Activated naive CD8-positive, alpha-beta T cell treated with anti-CD3 and anti-CD28 coated beads, Interleukin-2, amount 50 U/mL, for 24 hours (primary cell): ENCODE results near the gene CCDC32.

Source experiments
- ATAC-seq: fragments of 150-1000 bp; cut with Tn5 transposase; one replicate; pipeline ENCODE4 v1.10.0; 2021
- DNase-seq: peaks from one replicate; pipeline ENCODE4 v3.0.0; 2021
- H3K27ac Mint-ChIP-seq: one replicate; pipeline ENCODE4 v1.8.0; 2021; ENCODE audit warnings: mild to moderate bottlenecking, mixed read lengths
- H3K27me3 Mint-ChIP-seq: one replicate; pipeline ENCODE4 v1.8.0; 2021; ENCODE audit warnings: mixed read lengths
- H3K36me3 Mint-ChIP-seq: one replicate; pipeline ENCODE4 v1.8.0; 2021; ENCODE audit warnings: low read depth, mixed read lengths
- H3K4me1 Mint-ChIP-seq: one replicate; pipeline ENCODE4 v1.8.0; 2021; ENCODE audit warnings: mixed read lengths
- H3K4me3 Mint-ChIP-seq: one replicate; pipeline ENCODE4 v1.8.0; 2021; ENCODE audit warnings: mild to moderate bottlenecking, moderate library complexity, mixed read lengths
- H3K9me3 Mint-ChIP-seq: one replicate; pipeline ENCODE4 v1.8.0; 2021; ENCODE audit warnings: mixed read lengths

Gene CCDC32, protein sequence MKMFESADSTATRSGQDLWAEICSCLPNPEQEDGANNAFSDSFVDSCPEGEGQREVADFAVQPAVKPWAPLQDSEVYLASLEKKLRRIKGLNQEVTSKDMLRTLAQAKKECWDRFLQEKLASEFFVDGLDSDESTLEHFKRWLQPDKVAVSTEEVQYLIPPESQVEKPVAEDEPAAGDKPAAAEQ

DNA sequence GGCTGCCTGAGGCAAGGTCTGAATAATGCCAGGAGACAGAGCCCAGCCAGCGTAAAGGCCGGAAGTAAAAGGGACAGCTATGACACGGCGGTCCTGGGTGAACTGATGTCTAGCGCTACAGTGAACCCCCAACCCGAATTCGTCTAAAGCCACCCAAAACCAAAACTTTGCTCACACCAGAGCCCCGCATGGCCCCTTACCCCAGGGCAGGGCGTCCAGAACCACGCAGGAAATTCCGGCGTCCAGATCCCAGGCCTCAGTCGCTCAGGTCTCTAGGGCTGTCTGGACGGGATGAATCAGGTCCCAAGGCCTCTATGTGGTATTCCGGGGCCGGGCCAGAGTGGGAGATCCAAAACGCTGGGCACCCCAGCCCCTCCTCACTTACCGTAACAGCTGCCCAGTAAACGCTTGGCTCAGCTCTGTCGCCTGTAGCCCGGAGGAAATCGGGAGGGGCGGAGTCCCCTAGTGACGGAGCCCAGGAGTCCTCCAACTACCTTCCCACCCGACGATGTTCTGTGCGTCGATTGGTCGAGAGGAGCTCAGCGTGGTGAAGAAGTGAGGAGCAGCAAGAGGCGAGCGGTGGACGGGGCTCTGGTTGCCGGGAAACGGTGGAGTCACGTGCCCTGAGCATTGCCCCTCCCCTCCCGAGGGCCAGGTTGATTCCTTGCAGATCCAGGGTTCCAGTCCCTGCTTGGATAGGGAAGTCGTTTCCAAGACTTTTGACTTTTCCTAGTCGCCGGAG lies at the start of gene CCDC32:
CCDC32 (minus strand) TSS at position 452 of the 742 bp plus-strand sequence. CDS start 2,027 bp downstream, outside the sequence.
- Mint-ChIP-seq H3K4me1 (peaks cover 54% of the 10 kb centered on the region), H3K27ac (peak within 1 kb of the TSS; percentile 87)

DNA sequence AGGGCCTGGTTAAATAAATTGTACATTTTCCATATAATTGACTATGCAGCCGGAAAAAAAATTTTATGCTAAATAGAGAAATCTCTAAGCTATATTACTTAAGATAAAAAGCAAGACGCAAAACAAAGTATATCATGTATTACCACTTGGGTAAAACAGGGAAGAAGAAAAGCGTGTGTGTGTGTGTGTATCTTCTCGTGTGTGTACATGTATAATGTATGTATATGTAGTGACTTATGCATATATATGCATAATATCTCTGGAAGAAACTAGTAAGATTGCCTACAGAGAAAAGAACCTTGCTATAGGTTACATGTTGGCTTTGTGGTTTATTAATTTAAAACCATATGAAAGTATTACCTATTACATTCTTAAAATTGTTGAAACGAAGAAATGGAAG lies 48.2 kb upstream of the CCDC32 start:
- no peak for DNase-seq
- no peaks in the 10 kb centered on the region for H3K4me1 Mint-ChIP-seq
- no peak overlapping the region for H3K27ac Mint-ChIP-seq
- H3K36me3 Mint-ChIP-seq: peaks cover 9% of the 10 kb centered on the region
- ATAC-seq: no peak
- no peaks in the 10 kb centered on the region for H3K27me3 Mint-ChIP-seq
- no peaks in the 10 kb centered on the region for H3K9me3 Mint-ChIP-seq
- no peak overlapping the region for H3K4me3 Mint-ChIP-seq

More for the DNA sequence above, at the start of gene CCDC32:
- peaks cover 19% of the 10 kb centered on the region for H3K36me3 Mint-ChIP-seq
- ATAC-seq (peak; percentile 97), DNase-seq (peak; percentile 94)
- no peaks in the 10 kb centered on the region for H3K9me3 Mint-ChIP-seq
- no peaks in the 10 kb centered on the region for H3K27me3 Mint-ChIP-seq
- peak within 1 kb of the TSS; percentile 93 for H3K4me3 Mint-ChIP-seq

DNA sequence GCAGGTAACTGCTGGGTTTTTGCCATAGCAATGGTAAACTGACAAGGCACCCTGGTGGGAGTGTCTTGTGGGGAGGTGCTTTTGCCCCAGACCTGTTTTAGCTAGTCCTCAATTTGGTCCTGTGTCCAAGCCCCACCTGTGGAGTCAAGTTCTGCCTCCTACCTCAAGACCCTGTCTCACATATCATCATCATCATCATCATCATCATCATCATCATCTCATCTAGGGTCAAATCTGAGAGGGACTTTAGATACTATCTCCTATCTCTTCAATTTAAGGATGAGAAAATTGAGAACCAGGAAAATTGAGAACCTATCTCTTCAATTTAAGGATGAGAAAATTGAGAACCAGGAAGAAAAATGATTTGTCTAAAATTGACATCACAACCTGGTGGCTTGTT lies 39.1 kb upstream of the CCDC32 start:
- no peak for DNase-seq
- no peak for ATAC-seq
- Mint-ChIP-seq H3K27me3 (no peaks in the 10 kb centered on the region), H3K9me3 (no peaks in the 10 kb centered on the region), H3K27ac (no peak overlapping the region), H3K4me1 (no peaks in the 10 kb centered on the region), H3K36me3 (peaks cover 10% of the 10 kb centered on the region), H3K4me3 (no peak overlapping the region)

DNA sequence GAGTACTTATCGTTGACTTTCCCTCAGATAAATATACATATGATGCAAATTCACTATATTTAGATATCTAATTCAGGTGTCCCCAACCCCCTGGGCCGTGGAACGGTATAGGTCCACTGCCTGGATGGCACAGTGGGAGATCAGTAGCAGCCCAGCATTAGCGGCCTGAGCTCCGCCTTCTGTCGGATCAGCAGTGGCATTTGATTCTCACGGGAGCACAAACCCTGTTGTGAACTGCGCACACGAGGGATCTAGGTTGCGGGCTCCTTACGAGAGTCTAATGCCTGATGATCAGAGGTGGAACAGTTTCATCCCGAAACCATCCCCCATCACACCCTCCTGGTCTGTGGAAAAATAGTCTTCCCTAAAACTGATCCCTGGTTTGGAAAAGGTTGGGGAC lies 36.1 kb upstream of the CCDC32 start:
- H3K9me3 Mint-ChIP-seq: no peaks in the 10 kb centered on the region
- ATAC-seq: no peak

DNA sequence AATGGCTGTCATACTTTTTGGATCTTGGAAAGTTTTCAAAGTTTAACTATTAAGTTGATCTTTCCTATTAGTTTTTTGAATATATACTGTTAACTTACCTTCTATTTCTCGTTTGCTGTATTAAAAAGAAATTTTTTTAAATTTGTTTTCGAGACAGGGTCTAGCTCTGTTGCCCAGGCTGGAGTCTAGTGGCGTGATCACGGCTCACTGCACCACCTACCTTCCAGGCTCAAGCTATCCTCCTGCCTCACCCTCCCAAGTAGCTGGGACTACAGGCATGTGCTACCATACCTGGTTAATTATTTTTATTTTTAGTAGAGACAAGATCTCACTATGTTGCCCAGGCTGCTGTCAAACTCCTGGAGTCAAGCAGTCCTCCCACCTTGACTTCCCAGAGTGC lies 33.8 kb upstream of the CCDC32 start:
- H3K27me3 Mint-ChIP-seq: peaks cover 8% of the 10 kb centered on the region
- peaks cover 7% of the 10 kb centered on the region for H3K36me3 Mint-ChIP-seq
- no peak overlapping the region for H3K4me3 Mint-ChIP-seq
- no peak overlapping the region for H3K27ac Mint-ChIP-seq
- DNase-seq (no peak), ATAC-seq (no peak)
- no peaks in the 10 kb centered on the region for H3K9me3 Mint-ChIP-seq
- peaks cover 11% of the 10 kb centered on the region for H3K4me1 Mint-ChIP-seq

More for the DNA sequence above, 36.1 kb upstream of the CCDC32 start:
- Mint-ChIP-seq H3K36me3 (peaks cover 4% of the 10 kb centered on the region), H3K27ac (no peak overlapping the region), H3K4me3 (no peak overlapping the region), H3K27me3 (no peaks in the 10 kb centered on the region), H3K4me1 (no peaks in the 10 kb centered on the region)
- DNase-seq: no peak

DNA sequence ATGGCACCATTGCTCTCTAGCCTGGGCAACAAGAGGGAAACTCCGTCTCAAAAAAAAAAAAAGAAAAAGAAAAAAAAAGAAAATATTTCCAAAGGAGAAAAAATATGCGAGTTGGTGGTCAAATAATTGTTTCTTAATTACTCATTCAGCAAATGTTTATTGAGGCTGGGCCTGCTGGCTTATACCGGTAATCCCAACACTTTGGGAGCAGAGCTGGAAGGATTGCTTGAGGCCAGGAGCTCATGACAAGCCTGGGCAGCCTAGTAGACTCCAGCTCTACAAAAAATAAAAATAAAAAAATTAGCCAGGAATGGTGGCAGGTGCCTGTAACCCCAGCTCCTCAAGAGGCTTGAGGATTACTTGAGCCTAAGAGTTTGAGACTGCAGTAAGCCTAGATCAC lies 33.3 kb upstream of the CCDC32 start:
- DNase-seq (no peak), ATAC-seq (no peak)
- peaks cover 16% of the 10 kb centered on the region for H3K4me1 Mint-ChIP-seq
- no peaks in the 10 kb centered on the region for H3K9me3 Mint-ChIP-seq
- H3K4me3 Mint-ChIP-seq: no peak overlapping the region
- H3K27ac Mint-ChIP-seq: no peak overlapping the region
- peaks cover 5% of the 10 kb centered on the region for H3K36me3 Mint-ChIP-seq
- H3K27me3 Mint-ChIP-seq: peaks cover 9% of the 10 kb centered on the region

DNA sequence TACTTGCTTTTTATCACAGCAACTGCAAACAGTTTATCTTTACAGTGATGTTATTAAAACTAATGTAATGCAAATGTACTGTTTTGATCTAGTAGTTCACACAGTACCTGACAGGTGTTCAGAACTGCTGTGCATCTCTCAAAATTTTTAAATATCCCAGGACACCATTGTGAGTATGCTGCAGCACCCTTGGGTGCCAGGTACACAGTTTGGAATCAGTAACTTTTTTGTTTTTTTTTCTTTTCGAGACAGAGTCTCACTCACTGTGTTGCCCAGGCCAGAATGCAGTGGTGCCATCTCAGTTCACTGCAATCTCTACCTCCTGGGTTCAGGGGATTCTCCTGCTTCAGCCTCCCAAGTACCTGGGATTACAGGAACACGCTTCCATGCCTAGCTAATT lies 32.2 kb upstream of the CCDC32 start:
- peaks cover 5% of the 10 kb centered on the region for H3K36me3 Mint-ChIP-seq
- no peak overlapping the region for H3K27ac Mint-ChIP-seq
- no peak for ATAC-seq

DNA sequence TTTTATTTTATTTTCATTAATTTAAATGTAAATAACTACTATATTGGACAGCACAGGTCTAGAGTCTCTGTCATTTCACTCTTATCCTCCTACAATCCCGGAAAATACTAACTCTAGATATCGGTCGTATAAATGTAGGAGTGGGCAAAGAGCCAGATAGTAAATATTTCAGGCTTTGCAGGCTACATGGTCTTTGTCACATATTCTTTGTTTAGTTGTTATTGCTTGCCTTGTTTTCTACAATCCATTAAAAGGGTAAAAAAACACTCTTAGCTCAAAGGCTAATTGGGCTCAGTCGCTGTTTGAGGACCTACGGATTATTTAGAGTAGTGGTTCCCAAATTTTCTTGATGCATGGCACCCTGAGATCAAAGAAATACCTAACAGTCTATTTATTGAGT lies 30.9 kb upstream of the CCDC32 start:
- no peak for ATAC-seq
- DNase-seq: no peak
- Mint-ChIP-seq H3K36me3 (peaks cover 5% of the 10 kb centered on the region), H3K9me3 (no peaks in the 10 kb centered on the region), H3K27me3 (peaks cover 9% of the 10 kb centered on the region), H3K27ac (no peak overlapping the region), H3K4me3 (no peak overlapping the region), H3K4me1 (peaks cover 23% of the 10 kb centered on the region)

More for the DNA sequence above, 32.2 kb upstream of the CCDC32 start:
- peaks cover 9% of the 10 kb centered on the region for H3K27me3 Mint-ChIP-seq
- H3K4me1 Mint-ChIP-seq: peaks cover 23% of the 10 kb centered on the region
- H3K4me3 Mint-ChIP-seq: no peak overlapping the region
- H3K9me3 Mint-ChIP-seq: no peaks in the 10 kb centered on the region
- DNase-seq: no peak

DNA sequence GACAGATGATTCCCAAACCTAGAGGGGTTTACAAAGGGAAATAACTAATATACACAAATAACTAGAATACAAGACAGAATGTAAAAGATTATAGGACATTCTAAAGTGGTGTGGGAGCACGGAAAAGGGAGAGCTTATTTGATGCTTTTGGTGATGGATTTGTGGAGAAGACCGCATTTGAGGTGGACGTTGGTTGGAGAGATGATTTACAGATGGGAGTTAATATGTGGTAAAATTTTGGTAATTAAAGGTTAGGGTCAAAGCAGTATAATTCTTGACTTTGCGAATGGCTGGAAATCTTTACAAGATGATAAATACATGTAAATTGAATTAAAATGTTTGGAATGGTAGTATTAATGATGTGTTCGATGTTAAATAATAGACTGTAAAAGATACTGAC lies 30.4 kb upstream of the CCDC32 start:
- Mint-ChIP-seq H3K4me3 (peak overlapping the region; percentile 94), H3K9me3 (no peaks in the 10 kb centered on the region), H3K4me1 (peaks cover 28% of the 10 kb centered on the region), H3K36me3 (peaks cover 5% of the 10 kb centered on the region), H3K27me3 (peaks cover 9% of the 10 kb centered on the region), H3K27ac (no peak overlapping the region)
- DNase-seq (no peak), ATAC-seq (no peak)

DNA sequence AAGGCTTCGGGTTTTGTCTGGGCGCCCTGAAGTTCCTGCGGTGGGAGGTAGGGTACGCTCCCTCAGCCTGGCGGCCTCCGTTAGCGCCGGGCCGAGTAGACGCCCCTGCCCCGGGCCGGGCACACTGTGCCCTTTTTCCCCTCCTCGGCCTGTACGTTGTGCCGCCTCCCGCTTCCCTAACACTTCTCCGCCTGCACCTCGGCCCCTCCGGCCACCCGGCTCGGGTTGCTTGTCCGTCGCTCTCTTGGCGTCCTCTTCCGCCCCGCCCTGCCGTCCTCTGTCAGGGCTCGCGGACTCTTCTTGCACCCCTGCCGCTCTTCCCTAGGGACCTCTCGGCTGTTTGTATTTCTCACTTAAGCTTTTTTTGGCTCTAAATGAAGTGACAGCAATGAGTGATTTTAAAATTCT lies 29.6 kb upstream of the CCDC32 start:
- Mint-ChIP-seq H3K4me3 (peak overlapping the region; percentile 94), H3K27ac (peak overlapping the region; percentile 99), H3K4me1 (peaks cover 33% of the 10 kb centered on the region), H3K36me3 (peaks cover 5% of the 10 kb centered on the region), H3K27me3 (peaks cover 9% of the 10 kb centered on the region), H3K9me3 (no peaks in the 10 kb centered on the region)
- peak; percentile 54 for DNase-seq
- ATAC-seq: peak; percentile 62

DNA sequence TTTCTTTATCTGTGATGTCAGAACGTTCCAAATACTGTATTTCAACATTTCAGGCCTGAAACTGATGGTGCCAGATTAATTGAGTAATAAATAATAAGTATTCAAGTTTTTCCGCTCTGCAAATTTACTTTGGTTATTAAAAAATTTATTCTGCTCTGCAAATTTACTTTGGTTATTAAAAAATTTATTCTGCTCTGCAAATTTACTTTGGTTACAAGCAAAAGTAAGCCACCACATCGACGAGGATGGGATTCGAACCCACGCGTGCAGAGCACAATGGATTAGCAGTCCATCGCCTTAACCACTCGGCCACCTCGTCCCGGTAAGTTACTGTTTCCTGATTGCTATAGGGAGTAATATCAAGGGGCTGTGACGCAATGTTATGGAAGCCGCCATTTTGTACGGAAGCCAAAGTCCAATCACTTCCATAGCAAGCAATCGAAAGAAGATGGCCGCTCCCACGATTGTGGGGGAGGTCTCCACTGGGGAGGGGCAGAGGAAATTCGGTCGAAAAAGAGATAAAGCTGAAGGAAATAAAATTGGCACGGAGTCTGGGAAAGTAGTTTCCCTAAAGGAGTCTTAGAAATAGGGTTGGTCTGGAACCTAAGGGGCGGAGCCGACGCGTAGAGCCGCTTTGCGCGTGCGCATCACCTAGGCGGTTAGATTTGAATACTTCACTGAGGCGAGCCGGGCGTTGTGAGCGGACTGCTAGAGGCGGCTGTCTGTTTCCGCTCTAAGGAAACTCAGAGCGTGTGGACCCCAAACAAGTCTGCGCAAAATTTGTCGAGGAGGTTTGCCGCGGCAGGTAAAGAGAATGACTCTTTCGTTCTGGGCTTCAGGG lies 29.0 kb upstream of the CCDC32 start, which contains the start of gene KNL1:
KNL1 (plus strand) TSS at position 662 of the 841 bp plus-strand sequence. CDS start 8,683 bp downstream, outside the sequence.
- peak within 1 kb of the TSS; percentile 99 for H3K27ac Mint-ChIP-seq
- H3K27me3 Mint-ChIP-seq: peaks cover 9% of the 10 kb centered on the region
- peaks cover 33% of the 10 kb centered on the region for H3K4me1 Mint-ChIP-seq
- ATAC-seq (peak; percentile 84), DNase-seq (peak; percentile 89)
- peak within 1 kb of the TSS; percentile 94 for H3K4me3 Mint-ChIP-seq
- no peaks in the 10 kb centered on the region for H3K9me3 Mint-ChIP-seq
- peaks cover 5% of the 10 kb centered on the region for H3K36me3 Mint-ChIP-seq

DNA sequence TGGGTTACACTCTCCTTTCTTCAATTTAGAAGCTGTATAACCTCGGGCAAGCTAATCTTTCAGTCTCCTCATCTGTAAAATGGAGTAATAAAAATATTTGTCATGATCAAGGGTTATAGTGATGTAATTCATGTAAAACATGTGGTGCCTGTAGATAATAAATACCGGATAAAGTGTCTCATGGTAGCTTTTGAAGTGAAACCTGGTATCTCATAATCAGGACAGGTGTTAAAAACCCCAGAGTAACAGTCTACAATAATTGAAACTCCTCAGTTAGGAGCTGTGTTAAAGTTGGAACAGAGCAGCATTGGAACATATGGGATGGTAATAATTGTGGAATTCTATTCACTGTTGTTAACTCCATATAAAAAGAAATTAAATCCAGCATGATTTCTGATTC lies 28.3 kb upstream of the CCDC32 start:
- H3K36me3 Mint-ChIP-seq: peaks cover 5% of the 10 kb centered on the region
- H3K27ac Mint-ChIP-seq: peak overlapping the region; percentile 99
- peak overlapping the region; percentile 94 for H3K4me3 Mint-ChIP-seq
- peaks cover 9% of the 10 kb centered on the region for H3K27me3 Mint-ChIP-seq
- H3K4me1 Mint-ChIP-seq: peaks cover 33% of the 10 kb centered on the region
- H3K9me3 Mint-ChIP-seq: no peaks in the 10 kb centered on the region
- ATAC-seq (no peak), DNase-seq (no peak)

DNA sequence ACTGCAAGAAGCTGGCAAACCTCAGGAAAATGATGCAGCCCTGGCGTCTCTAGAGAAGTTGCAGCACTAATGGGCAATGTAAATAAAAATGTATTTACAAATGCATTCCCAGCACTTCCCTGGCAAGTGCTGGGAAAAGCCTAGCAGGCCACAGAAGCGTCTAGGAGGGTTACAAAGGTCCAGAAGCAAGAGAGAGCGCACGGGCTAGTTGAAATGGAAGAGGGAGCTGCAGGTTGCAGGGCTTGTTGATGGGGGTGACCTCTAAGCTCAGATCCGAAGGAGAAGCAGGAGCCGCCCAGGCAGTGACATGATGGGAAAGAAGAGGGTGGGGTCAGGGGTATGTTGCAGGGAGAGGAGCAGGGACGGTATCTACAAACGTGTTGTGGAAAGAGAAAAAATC lies 26.5 kb upstream of the CCDC32 start:
- ATAC-seq: no peak
- Mint-ChIP-seq H3K27me3 (peaks cover 9% of the 10 kb centered on the region), H3K4me3 (no peak overlapping the region), H3K27ac (no peak overlapping the region), H3K36me3 (peaks cover 5% of the 10 kb centered on the region), H3K9me3 (no peaks in the 10 kb centered on the region), H3K4me1 (peaks cover 33% of the 10 kb centered on the region)
- DNase-seq: no peak

DNA sequence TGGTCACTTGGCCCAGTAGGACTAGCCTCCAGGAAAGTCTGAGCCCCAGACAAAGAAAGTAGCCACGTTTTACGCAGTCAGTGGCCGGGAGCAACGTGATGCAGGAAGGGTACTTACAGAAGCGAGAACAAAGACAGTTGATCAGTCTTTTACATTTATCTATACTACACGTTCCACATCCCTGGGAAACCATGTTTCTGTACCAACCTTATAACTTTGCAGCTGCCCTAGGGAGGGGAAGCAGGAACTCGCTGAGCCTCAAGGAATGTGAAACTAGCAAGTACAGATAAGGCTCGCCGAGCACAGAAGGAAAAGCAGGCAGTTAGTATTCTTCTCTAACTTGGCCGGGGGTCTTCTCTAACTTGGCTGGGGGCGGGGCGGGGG lies 25.8 kb upstream of the CCDC32 start:
- DNase-seq: no peak
- H3K4me3 Mint-ChIP-seq: peak overlapping the region; percentile 82
- peaks cover 5% of the 10 kb centered on the region for H3K36me3 Mint-ChIP-seq
- peaks cover 6% of the 10 kb centered on the region for H3K27me3 Mint-ChIP-seq
- peak overlapping the region; percentile 82 for H3K27ac Mint-ChIP-seq
- no peaks in the 10 kb centered on the region for H3K9me3 Mint-ChIP-seq
- no peak for ATAC-seq
- H3K4me1 Mint-ChIP-seq: peaks cover 33% of the 10 kb centered on the region
